Measurements from ENCODE around the gene FAM13A. TPM values are rescaled to one million over a fixed set of nuclear protein-coding genes. Genes with fewer than 3 reads are reported as not detected.

The FAM13A gene
- total and polyA plus RNA-seq, 2 donors (not counting 3 experiments of a cell fraction or from before 2014, with no cell fraction given), result 3.3 to 10.5 TPM

- no peak overlapping the region for H3K27ac ChIP-seq (ENCODE audit: insufficient read depth, low read depth, low read length)
- H3K79me2 ChIP-seq (ENCODE audit: control insufficient read depth, insufficient read depth, low read length), result no peaks in the 10 kb centered on the region
- no peaks in the 10 kb centered on the region for H3K9me3 ChIP-seq (replicated peaks; ENCODE audit: control insufficient read depth, insufficient read depth, low read length)
- ChIA-PET POLR2A (no interaction called here), CTCF (no interaction called here)
- H3K9me1 ChIP-seq (replicated peaks; ENCODE audit: control insufficient read depth, extremely low read depth, insufficient read depth, low read length), result no peaks in the 10 kb centered on the region
- intact Hi-C loops (cut with micrococcal nuclease), result loop anchor here (5.0 kb wide), 1 partner anchor 133 kb away; no protein-coding TSS in a partner anchor
- H2AFZ ChIP-seq (ENCODE audit: low read depth, low read length), result no peak overlapping the region
- BruUV-seq (replicated peaks), result no TSS peak
- no peak overlapping the region for H3K4me3 ChIP-seq (replicated peaks in 1 of 3; ENCODE audit: insufficient read depth in 1 of 3, low read depth in 1 of 3, low read length in 3 of 3)
- H3K4me1 ChIP-seq (ENCODE audit: control insufficient read depth, extremely low read depth, insufficient read depth, low read length), result peaks cover 4% of the 10 kb centered on the region
- no peaks in the 10 kb centered on the region for H4K20me1 ChIP-seq (replicated peaks; ENCODE audit: control insufficient read depth, extremely low read depth, insufficient read depth, low read length)
- dilution Hi-C loops (cut with MboI; ENCODE audit: extremely low pct_ligation_motif_present, low sequenced_read_pairs), result loop anchor here (25.0 kb wide), 1 partner anchor 188 kb away; no protein-coding TSS in a partner anchor
- DNase-seq (ENCODE audit: low read depth, low spot score), result no peak
- no peaks in the 10 kb centered on the region for H3K36me3 ChIP-seq (ENCODE audit: control insufficient read depth in 2 of 2, extremely low read depth in 1 of 2, insufficient read depth in 2 of 2, low read length in 2 of 2)
- no peak overlapping the region for H3K4me2 ChIP-seq (ENCODE audit: insufficient read depth, low read length)
- no peaks in the 10 kb centered on the region for H3K27me3 ChIP-seq (ENCODE audit: control insufficient read depth in 2 of 2, insufficient read depth in 2 of 2, low read length in 2 of 2)
- no peak for FAIRE-seq
- TF ChIP-seq JUN (IDR thresholded peaks at IDR 0.05; ENCODE audit: borderline replicate concordance, insufficient read depth, insufficient read length, low read depth) (no peak), MYC (IDR thresholded peaks at IDR 0.05; ENCODE audit: low read depth, low read length) (no peak), POLR2AphosphoS5 (IDR thresholded peaks at IDR 0.05; ENCODE audit: insufficient read depth, low read depth, low read length) (no peak), FOS (IDR thresholded peaks at IDR 0.05; ENCODE audit: borderline replicate concordance, insufficient read depth, low read length) (no peak), GATA2 (IDR thresholded peaks at IDR 0.05; ENCODE audit: insufficient read depth, insufficient read length, low read depth, low read length) (no peak), POLR2A (IDR thresholded peaks at IDR 0.05; ENCODE audit: low read depth, low read length) (no peak), MAX (IDR thresholded peaks at IDR 0.05; ENCODE audit: insufficient read depth, insufficient read length) (no peak), EZH2 (IDR thresholded peaks at IDR 0.05; ENCODE audit: borderline replicate concordance, low read depth, low read length, severe bottlenecking) (no peak), CTCF (IDR thresholded peaks at IDR 0.05; ENCODE audit: extremely low read depth in 1 of 2, insufficient read depth in 1 of 2, low read depth in 1 of 2, low read length in 2 of 2) (no peak)
- H3K9ac ChIP-seq (replicated peaks; ENCODE audit: extremely low read depth, insufficient read depth, low read length), result no peak overlapping the region
Measured at GRCh38 chr4:89000382-89000781, 56.6 kb downstream of the FAM13A start.
